ENCODE results near the gene SLC13A5. TPM values are rescaled to one million over a fixed set of nuclear protein-coding genes. Genes with fewer than 3 reads are reported as not detected.
"Not testable (repeated sequence)": the region's sequence is repeated elsewhere in the genome, so short reads cannot be mapped to it uniquely, and the experiment has no call there.

The SLC13A5 gene
- total and polyA plus RNA-seq, 11 donors, result 0.06 to 0.72 TPM; not detected in 9

DNA sequence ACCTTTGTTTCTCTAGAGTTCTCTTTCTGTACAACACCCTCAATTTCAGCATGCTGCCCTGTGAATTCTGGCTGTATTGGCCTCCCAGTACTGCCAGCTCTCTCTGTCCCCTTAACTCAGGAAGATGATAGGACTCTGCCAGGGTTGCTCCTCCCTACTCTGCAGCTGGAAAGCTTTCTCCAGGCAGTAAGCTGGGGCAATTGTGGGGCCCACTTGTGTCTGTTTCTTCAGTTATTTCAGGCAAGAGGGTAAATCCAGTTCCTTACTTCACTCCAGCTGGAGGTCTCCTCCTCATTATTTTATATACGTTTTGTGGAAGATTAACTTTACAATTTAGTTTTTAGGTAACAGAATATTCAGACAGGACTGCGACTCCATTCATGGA is 51.7 kb downstream of the SLC13A5 start:
- intact Hi-C loops (cut with DNase I), result loop anchor here in 9 of 10 donors (10.0 kb wide), 6 partner anchors 93 to 343 kb away; partner anchors contain the start of gene XAF1 (in 2 of the 9)
- Histone ChIP-seq H3K36me3 (no peaks in the 10 kb centered on the region), H3K27ac (no peak overlapping the region), H3K4me3 (no peak overlapping the region), H3K27me3 (peaks cover 0 to 32% (median 19%) of the 10 kb centered on the region in 9 donors), H3K4me1 (peaks cover 0 to 6% (median 0%) of the 10 kb centered on the region in 12 donors), H3K9me3 (no peaks in the 10 kb centered on the region)
- DNase-seq (no peak), ATAC-seq (no peak)
- no peak for TF ChIP-seq POLR2A (IDR thresholded peaks at IDR 0.05)
- TF ChIP-seq, protein P1, sequence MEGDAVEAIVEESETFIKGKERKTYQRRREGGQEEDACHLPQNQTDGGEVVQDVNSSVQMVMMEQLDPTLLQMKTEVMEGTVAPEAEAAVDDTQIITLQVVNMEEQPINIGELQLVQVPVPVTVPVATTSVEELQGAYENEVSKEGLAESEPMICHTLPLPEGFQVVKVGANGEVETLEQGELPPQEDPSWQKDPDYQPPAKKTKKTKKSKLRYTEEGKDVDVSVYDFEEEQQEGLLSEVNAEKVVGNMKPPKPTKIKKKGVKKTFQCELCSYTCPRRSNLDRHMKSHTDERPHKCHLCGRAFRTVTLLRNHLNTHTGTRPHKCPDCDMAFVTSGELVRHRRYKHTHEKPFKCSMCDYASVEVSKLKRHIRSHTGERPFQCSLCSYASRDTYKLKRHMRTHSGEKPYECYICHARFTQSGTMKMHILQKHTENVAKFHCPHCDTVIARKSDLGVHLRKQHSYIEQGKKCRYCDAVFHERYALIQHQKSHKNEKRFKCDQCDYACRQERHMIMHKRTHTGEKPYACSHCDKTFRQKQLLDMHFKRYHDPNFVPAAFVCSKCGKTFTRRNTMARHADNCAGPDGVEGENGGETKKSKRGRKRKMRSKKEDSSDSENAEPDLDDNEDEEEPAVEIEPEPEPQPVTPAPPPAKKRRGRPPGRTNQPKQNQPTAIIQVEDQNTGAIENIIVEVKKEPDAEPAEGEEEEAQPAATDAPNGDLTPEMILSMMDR (IDR thresholded peaks at IDR 0.05), result no peak
- 74 to 89% (median 82%) methylated on average over 2 of the region's 2 CpGs for WGBS, 4 donors

DNA sequence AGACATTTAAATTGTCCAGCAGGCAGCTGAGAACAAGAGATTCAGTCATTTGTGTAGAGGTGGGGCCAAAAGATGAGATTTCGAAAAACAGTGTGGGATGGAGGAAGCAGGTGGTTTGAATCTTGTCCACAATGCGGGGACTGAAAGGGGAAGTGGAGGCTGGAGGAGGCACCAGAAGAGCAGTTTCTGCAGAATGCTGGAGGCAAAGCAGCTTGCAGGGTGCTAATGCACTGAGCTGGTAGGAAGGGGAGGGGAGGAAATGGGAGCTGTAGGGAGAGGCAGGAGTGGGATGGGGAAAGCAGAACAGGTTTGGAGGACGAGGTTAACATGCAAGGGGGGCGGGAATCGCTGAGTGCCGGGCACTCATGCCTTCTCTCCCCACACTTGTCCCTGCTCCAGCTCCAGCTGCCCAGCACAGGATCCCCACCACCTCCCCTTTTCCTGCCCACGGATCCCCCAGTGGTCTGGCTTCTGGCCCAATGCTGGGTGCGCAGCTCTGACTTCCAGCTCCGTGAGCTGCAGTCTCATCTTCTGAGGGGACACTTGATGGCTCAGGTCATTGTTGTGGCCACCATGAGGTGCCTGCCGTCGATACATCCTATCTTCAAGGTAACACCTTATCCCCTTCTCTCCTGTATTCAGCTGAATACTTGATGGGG is 52.2 kb downstream of the SLC13A5 start:
- ATAC-seq (peak in 2 of 4 donors; percentile 39 to 51), DNase-seq (no peak)
- WGBS, 4 donors, result 30 to 47% (median 34%) methylated on average over 11 of the region's 11 CpGs
- Histone ChIP-seq H3K4me1 (peaks cover 0 to 2% (median 0%) of the 10 kb centered on the region in 12 donors), H3K9me3 (no peaks in the 10 kb centered on the region), H3K36me3 (no peaks in the 10 kb centered on the region), H3K27me3 (peaks cover 0 to 34% (median 19%) of the 10 kb centered on the region in 9 donors), H3K4me3 (no peak overlapping the region), H3K27ac (no peak overlapping the region)
- intact Hi-C loops (cut with DNase I), result loop anchor here in 9 of 10 donors (10.0 kb wide), 6 partner anchors 94 to 344 kb away; partner anchors contain the start of gene XAF1 (in 2 of the 9)
- no peak for TF ChIP-seq POLR2A (IDR thresholded peaks at IDR 0.05)
- TF ChIP-seq, protein P1 (IDR thresholded peaks at IDR 0.05), result no peak

DNA sequence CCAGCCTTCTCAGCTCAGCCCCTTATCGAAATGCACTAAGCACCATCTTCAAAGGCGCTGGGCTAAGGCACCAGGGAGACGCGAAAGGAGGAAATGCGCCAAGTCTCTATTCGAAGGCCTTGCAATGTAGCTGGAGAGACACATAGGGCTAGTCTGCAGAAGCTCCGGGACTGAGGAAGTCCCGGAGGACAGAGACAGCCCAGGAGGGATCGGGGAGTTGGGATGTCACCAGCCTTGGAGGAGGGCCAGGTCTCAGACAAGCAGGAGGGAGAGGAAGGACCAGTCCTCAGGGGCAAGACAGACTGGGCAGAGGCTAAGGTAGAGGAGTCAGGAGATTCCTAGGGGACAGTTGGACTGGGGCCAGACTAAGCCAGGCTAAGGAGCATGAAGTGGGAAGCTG is 53.1 kb downstream of the SLC13A5 start:
- Histone ChIP-seq H3K27ac (no peak overlapping the region), H3K4me1 (peaks cover 0 to 7% (median 0%) of the 10 kb centered on the region in 12 donors), H3K4me3 (no peak overlapping the region), H3K9me3 (no peaks in the 10 kb centered on the region), H3K27me3 (peaks cover 0 to 39% (median 22%) of the 10 kb centered on the region in 9 donors), H3K36me3 (no peaks in the 10 kb centered on the region)
- DNase-seq (no peak), ATAC-seq (no peak)
- TF ChIP-seq, protein P1 (IDR thresholded peaks at IDR 0.05), result no peak
- TF ChIP-seq POLR2A (IDR thresholded peaks at IDR 0.05), result no peak
- 59 to 63% (median 61%) methylated on average over 9 of the region's 9 CpGs for WGBS, 4 donors
- intact Hi-C loops (cut with DNase I), result loop anchor here in 9 of 10 donors (10.0 kb wide), 6 partner anchors 95 to 345 kb away; partner anchors contain the start of gene XAF1 (in 2 of the 9)

DNA sequence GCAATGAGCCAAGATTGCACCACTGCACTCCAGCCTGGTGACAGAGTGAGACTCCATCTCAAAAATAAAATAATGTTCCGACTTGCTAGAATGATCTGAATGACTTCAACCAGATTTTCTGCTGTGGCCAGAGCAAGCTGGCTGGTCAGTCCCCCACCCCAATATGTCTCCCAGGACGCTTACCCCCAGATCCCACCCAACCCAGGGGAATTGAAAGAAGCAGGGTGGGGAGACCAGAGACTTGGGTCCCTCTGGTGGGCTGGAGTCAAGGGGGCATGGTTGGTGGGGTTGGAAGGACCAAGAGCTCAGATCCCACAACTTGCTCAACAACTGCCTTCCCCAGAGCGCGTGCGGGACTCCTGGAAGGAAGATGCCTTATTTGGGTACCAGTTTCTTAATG is 54.8 kb downstream of the SLC13A5 start:
- Histone ChIP-seq H3K4me1 (peaks cover 0 to 18% (median 0%) of the 10 kb centered on the region in 12 donors), H3K27me3 (peaks cover 3 to 56% (median 33%) of the 10 kb centered on the region in 9 donors)
- H3K36me3 ChIP-seq; H3K9me3 ChIP-seq; H3K27ac ChIP-seq; ATAC-seq; H3K4me3 ChIP-seq; intact Hi-C loops (cut with DNase I); DNase-seq: not testable (repeated sequence)
- 79 to 98% (median 88%) methylated on average over 5 of the region's 5 CpGs for WGBS, 4 donors

All from heart left ventricle (tissue), 16 donors.